HEK293 (cell line): ENCODE data around the gene SFMBT2.

Source experiments
- TF ChIP-seq, protein P1 (sequence below): fragments of 450-650 bp; formaldehyde crosslinking; IDR thresholded peaks from 2 replicates; pipeline ENCODE4 v1.5.1; 2016; ENCODE audit warnings: missing biosample characterization, missing genetic modification characterization
- TF ChIP-seq, protein P2 (sequence below): fragments of 450-650 bp; formaldehyde crosslinking; IDR thresholded peaks from 2 replicates; pipeline ENCODE4 v1.5.1; 2016; ENCODE audit warnings: missing biosample characterization, missing genetic modification characterization

DNA sequence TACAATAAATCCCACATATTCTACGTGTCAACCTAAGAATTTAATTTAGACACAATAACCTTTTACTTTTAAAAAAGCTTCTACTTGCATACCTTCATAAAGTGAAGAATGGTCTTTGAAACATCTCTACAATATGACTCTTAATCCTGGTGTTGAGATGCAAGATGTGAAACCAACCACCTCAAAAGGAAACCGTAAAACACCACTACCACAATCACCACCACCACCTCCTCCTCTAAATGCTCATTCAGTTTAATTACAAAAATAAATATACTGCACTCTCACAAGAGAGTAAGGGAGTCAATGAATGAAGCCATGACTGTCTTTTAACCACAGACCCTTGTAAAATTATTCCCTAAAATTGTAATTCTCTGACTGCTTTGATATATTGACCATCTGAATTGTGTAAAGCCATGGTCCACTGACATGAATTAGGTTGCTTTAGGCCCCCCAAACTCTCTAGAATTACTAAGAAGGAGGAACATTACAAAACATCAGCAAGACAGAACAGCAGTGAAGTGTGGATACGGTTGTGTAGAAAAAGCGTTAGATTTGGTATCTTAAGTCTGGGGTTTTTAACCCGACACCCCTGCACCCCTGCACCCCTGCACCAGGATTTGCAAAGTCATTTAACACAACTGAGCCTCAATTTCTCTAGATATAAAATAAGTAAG, 171.4 kb downstream of the SFMBT2 start:
- TF ChIP-seq, protein P1, sequence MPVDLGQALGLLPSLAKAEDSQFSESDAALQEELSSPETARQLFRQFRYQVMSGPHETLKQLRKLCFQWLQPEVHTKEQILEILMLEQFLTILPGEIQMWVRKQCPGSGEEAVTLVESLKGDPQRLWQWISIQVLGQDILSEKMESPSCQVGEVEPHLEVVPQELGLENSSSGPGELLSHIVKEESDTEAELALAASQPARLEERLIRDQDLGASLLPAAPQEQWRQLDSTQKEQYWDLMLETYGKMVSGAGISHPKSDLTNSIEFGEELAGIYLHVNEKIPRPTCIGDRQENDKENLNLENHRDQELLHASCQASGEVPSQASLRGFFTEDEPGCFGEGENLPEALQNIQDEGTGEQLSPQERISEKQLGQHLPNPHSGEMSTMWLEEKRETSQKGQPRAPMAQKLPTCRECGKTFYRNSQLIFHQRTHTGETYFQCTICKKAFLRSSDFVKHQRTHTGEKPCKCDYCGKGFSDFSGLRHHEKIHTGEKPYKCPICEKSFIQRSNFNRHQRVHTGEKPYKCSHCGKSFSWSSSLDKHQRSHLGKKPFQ (tag by site-specific recombination), result no peak
- TF ChIP-seq, protein P2, sequence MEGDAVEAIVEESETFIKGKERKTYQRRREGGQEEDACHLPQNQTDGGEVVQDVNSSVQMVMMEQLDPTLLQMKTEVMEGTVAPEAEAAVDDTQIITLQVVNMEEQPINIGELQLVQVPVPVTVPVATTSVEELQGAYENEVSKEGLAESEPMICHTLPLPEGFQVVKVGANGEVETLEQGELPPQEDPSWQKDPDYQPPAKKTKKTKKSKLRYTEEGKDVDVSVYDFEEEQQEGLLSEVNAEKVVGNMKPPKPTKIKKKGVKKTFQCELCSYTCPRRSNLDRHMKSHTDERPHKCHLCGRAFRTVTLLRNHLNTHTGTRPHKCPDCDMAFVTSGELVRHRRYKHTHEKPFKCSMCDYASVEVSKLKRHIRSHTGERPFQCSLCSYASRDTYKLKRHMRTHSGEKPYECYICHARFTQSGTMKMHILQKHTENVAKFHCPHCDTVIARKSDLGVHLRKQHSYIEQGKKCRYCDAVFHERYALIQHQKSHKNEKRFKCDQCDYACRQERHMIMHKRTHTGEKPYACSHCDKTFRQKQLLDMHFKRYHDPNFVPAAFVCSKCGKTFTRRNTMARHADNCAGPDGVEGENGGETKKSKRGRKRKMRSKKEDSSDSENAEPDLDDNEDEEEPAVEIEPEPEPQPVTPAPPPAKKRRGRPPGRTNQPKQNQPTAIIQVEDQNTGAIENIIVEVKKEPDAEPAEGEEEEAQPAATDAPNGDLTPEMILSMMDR (tag by site-specific recombination), result no peak
